NCI-H1930 (cell line): ENCODE data around the gene CCNJL.
"Not testable (repeated sequence)": the region's sequence is repeated elsewhere in the genome, so short reads cannot be mapped to it uniquely, and the experiment has no call there.

ENCODE experiments used
- DNase-seq, 2 experiments: peaks; one replicate each; lab custom pipeline; 2025; lab: John Stamatoyannopoulos, UW

Gene CCNJL

GRCh38 chr5:160260881-160261815, 51.2 kb downstream of the CCNJL start:
- no peak for DNase-seq

GRCh38 chr5:160260006-160260775, 52.2 kb downstream of the CCNJL start:
- no peak for DNase-seq

GRCh38 chr5:160259341-160259740, 53.0 kb downstream of the CCNJL start:
- DNase-seq: no peak

GRCh38 chr5:160254706-160255105, 57.7 kb downstream of the CCNJL start:
- no peak for DNase-seq

- DNase-seq: no peak
Measured at GRCh38 chr5:160253441-160253840, 58.9 kb downstream of the CCNJL start.

GRCh38 chr5:160252916-160253315, 59.4 kb downstream of the CCNJL start:
- no peak for DNase-seq

GRCh38 chr5:160251406-160252155, 60.8 kb downstream of the CCNJL start:
- DNase-seq: no peak

GRCh38 chr5:160250826-160251225, 61.5 kb downstream of the CCNJL start:
- DNase-seq: no peak

GRCh38 chr5:160250226-160250625, 62.1 kb downstream of the CCNJL start:
- DNase-seq: no peak

GRCh38 chr5:160249570-160249969, 62.8 kb downstream of the CCNJL start:
- not testable (repeated sequence) for DNase-seq

- DNase-seq: no peak
Measured at GRCh38 chr5:160245506-160246086, 66.8 kb downstream of the CCNJL start.

- DNase-seq: no peak
Measured at GRCh38 chr5:160242145-160242544, 70.2 kb downstream of the CCNJL start.

- DNase-seq: no peak
Measured at GRCh38 chr5:160240350-160240749, 72.0 kb downstream of the CCNJL start.

GRCh38 chr5:160237571-160238093, 74.7 kb downstream of the CCNJL start:
- DNase-seq: no peak

GRCh38 chr5:160235731-160236130, 76.6 kb downstream of the CCNJL start:
- no peak for DNase-seq

- no peak for DNase-seq
Measured at GRCh38 chr5:160233215-160233614, 79.1 kb downstream of the CCNJL start.

- DNase-seq: no peak
Measured at GRCh38 chr5:160231783-160232342, 80.5 kb downstream of the CCNJL start.

- DNase-seq: no peak
Measured at GRCh38 chr5:160230686-160231527, 81.5 kb downstream of the CCNJL start.

- no peak for DNase-seq
Measured at GRCh38 chr5:160229190-160229742, 83.1 kb downstream of the CCNJL start, which contains the start of gene FABP6. Gene FABP6, plus strand, starts transcription at chr5:160229506. Its CDS starts 52 bp downstream, at chr5:160229558.

GRCh38 chr5:160227012-160227411, 85.4 kb downstream of the CCNJL start:
- no peak for DNase-seq
